Glutamatergic neuron (in vitro differentiated cells): Measurements from ENCODE around the gene HSPA1B. TPM values are rescaled to one million over a fixed set of nuclear protein-coding genes. Genes with fewer than 3 reads are reported as not detected.
"Not testable (repeated sequence)": the region's sequence is repeated elsewhere in the genome, so short reads cannot be mapped to it uniquely, and the experiment has no call there.

ENCODE experiments used
- DNase-seq: peaks from one replicate; pipeline ENCODE4 v3.0.0; 2022
- H3K27ac Mint-ChIP-seq: one replicate; pipeline ENCODE4 v1.8.0; 2020; ENCODE audit warnings: mild to moderate bottlenecking, mixed read lengths, inconsistent platforms; ENCODE audit not compliant: unreplicated experiment
- H3K27me3 Mint-ChIP-seq: one replicate; pipeline ENCODE4 v1.8.0; 2020; ENCODE audit warnings: mild to moderate bottlenecking, moderate library complexity, mixed read lengths, inconsistent platforms; ENCODE audit not compliant: unreplicated experiment
- H3K36me3 Mint-ChIP-seq: one replicate; pipeline ENCODE4 v1.8.0; 2020; ENCODE audit warnings: mild to moderate bottlenecking, mixed read lengths, inconsistent platforms; ENCODE audit not compliant: unreplicated experiment
- H3K4me1 Mint-ChIP-seq: one replicate; pipeline ENCODE4 v1.8.0; 2020; ENCODE audit warnings: mild to moderate bottlenecking, low read depth, mixed read lengths, inconsistent platforms; ENCODE audit not compliant: unreplicated experiment
- H3K4me3 Mint-ChIP-seq: one replicate; pipeline ENCODE4 v1.8.0; 2020; ENCODE audit warnings: mild to moderate bottlenecking, mixed read lengths, inconsistent platforms; ENCODE audit not compliant: unreplicated experiment
- H3K9me3 Mint-ChIP-seq: one replicate; pipeline ENCODE4 v1.8.0; 2020; ENCODE audit warnings: mild to moderate bottlenecking, moderate library complexity, mixed read lengths, inconsistent platforms; ENCODE audit not compliant: unreplicated experiment
- total RNA-seq: library from RNA; stranded (reverse); fragmentation: NEBNext Ultra II Directional; extraction: Animal tissue kit (Norgen Biotek cat#: 25700); gene quantifications from one replicate; pipeline ENCODE4 v1.2.1, GENCODE V29; 2021; ENCODE audit not compliant: unreplicated experiment
- TF ChIP-seq, protein P1 (sequence below): fragments of 200-600 bp; sonication (generic); IDR thresholded peaks from one replicate; pipeline ENCODE4 v1.5.0; 2021; ENCODE audit not compliant: partially characterized antibody, unreplicated experiment

HSPA1B gene
- total RNA-seq, 1 donor from 2014 or later: 93.9 TPM

GRCh38 chr6:31785475-31785874 lies 42.1 kb upstream of the HSPA1B start:
- Mint-ChIP-seq H3K36me3 (peaks cover under 1% of the 10 kb centered on the region), H3K9me3 (peaks cover 4% of the 10 kb centered on the region), H3K27me3 (peaks cover 2% of the 10 kb centered on the region), H3K4me1 (no peaks in the 10 kb centered on the region), H3K27ac (no peak overlapping the region), H3K4me3 (no peak overlapping the region)
- TF ChIP-seq, protein P1, sequence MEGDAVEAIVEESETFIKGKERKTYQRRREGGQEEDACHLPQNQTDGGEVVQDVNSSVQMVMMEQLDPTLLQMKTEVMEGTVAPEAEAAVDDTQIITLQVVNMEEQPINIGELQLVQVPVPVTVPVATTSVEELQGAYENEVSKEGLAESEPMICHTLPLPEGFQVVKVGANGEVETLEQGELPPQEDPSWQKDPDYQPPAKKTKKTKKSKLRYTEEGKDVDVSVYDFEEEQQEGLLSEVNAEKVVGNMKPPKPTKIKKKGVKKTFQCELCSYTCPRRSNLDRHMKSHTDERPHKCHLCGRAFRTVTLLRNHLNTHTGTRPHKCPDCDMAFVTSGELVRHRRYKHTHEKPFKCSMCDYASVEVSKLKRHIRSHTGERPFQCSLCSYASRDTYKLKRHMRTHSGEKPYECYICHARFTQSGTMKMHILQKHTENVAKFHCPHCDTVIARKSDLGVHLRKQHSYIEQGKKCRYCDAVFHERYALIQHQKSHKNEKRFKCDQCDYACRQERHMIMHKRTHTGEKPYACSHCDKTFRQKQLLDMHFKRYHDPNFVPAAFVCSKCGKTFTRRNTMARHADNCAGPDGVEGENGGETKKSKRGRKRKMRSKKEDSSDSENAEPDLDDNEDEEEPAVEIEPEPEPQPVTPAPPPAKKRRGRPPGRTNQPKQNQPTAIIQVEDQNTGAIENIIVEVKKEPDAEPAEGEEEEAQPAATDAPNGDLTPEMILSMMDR: no peak
- DNase-seq: no peak

DNA sequence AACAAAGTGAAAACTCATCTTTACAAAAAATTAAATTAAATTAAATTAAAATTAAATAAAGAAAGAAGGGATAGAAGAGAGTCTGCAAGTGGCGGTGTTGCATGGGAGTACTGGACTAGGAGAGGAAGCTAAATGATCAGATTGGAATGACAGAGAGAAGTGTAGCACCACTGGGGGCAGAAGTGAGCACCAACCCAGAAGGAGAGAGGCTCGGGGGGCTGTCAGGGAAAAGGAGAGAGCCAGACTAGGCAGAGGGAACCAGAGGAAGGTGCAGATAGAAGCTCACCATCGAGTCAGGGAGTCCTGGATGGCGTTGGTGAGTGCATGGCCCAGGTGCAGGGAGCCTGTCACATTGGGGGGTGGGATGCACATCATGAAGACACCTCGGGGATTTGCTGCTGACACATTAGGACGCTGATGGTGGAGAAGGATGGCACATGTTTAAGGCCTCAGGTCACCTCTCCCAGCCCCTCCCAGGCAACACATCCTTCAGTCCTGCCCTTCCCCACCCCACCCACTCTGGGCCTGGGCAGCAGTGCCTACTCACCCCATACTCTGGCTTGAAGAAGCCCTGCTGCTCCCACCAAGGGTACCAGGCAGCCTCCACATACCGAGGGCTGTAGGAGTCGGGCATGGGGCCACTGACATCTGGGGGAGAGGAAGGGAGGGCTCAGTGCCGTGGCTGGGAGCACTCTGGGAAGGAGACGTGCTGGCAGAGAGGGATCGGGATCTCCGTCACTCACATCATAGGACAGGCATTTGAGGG lies 36.0 kb upstream of the HSPA1B start:
- Mint-ChIP-seq H3K36me3 (peaks cover 4% of the 10 kb centered on the region), H3K27ac (peak overlapping the region; percentile 73), H3K4me1 (peaks cover 18% of the 10 kb centered on the region), H3K4me3 (peak overlapping the region; percentile 80), H3K27me3 (peaks cover 9% of the 10 kb centered on the region), H3K9me3 (peaks cover 14% of the 10 kb centered on the region)
- TF ChIP-seq, protein P1: peak; percentile 59
- DNase-seq: peak; percentile 82

- Mint-ChIP-seq H3K27ac (peak overlapping the region; percentile 73), H3K4me3 (peak overlapping the region; percentile 63), H3K9me3 (peaks cover 18% of the 10 kb centered on the region), H3K36me3 (peaks cover 4% of the 10 kb centered on the region), H3K4me1 (peaks cover 18% of the 10 kb centered on the region), H3K27me3 (peaks cover 9% of the 10 kb centered on the region)
- TF ChIP-seq, protein P1: no peak
- no peak for DNase-seq
These were observed 35.5 kb upstream of the HSPA1B start for GRCh38 chr6:31792090-31792374.

DNA sequence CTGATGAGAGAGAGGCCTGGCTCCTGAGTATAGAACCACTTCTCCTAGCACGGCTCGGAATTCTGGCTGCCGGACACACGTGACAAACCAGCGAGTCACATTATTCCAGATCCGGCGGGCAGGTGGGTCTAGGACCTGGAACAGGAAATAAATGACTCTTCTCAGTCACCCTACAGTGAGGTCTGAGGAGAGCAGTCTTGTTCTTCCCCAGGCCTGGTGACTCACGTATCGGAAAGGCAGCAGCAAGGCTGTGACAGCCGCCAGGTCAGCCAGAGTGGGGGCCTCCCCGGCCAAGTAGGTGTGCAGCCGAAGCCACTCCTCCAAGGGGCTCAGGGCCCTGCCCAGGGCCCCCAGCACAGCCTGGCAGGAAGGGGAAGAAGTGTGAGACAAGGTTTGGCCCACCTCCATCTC lies 34.8 kb upstream of the HSPA1B start:
- Mint-ChIP-seq H3K4me1 (peaks cover 18% of the 10 kb centered on the region), H3K27me3 (peaks cover 9% of the 10 kb centered on the region), H3K4me3 (peak overlapping the region; percentile 52), H3K36me3 (peaks cover 4% of the 10 kb centered on the region), H3K27ac (no peak overlapping the region), H3K9me3 (peaks cover 20% of the 10 kb centered on the region)
- TF ChIP-seq, protein P1: no peak
- DNase-seq: no peak

GRCh38 chr6:31793927-31794245 lies 33.7 kb upstream of the HSPA1B start:
- peak overlapping the region; percentile 100 for H3K27ac Mint-ChIP-seq

More at GRCh38 chr6:31793927-31794245, 33.7 kb upstream of the HSPA1B start:
- peak overlapping the region; percentile 94 for H3K4me3 Mint-ChIP-seq
- not testable (repeated sequence) for H3K36me3 Mint-ChIP-seq, DNase-seq, H3K27me3 Mint-ChIP-seq
- peaks cover 20% of the 10 kb centered on the region for H3K9me3 Mint-ChIP-seq
- peaks cover 18% of the 10 kb centered on the region for H3K4me1 Mint-ChIP-seq
